ENCODE measurements around the gene SH3PXD2A. TPM values are rescaled to one million over a fixed set of nuclear protein-coding genes. Genes with fewer than 3 reads are reported as not detected.

The SH3PXD2A gene
- total and polyA plus RNA-seq, 7 donors, result 3.0 to 57.7 (median 10.6) TPM

GRCh38 chr10:103590744-103591291 lies 264.6 kb downstream of the SH3PXD2A start:
- Histone ChIP-seq H3K4me3 (no peak overlapping the region), H3K27me3 (ENCODE audit: insufficient read depth in 3 of 3, low read length in 2 of 3) (no peaks in the 10 kb centered on the region), H3K27ac (no peak overlapping the region), H3K9me3 (no peaks in the 10 kb centered on the region), H3K36me3 (ENCODE audit: insufficient read depth in 1 of 2, low read depth in 1 of 2) (peaks cover 0 to 9% of the 10 kb centered on the region in 2 donors), H3K4me1 (peaks cover 6% of the 10 kb centered on the region)
- TF ChIP-seq CTCF (IDR thresholded peaks at IDR 0.05), result no peak
- intact Hi-C loops (cut with DNase I), result loop anchor here (5.0 to 10.0 kb wide), 3 partner anchors 174 to 284 kb away; partner anchors contain the start of gene SH3PXD2A (in 1 of the 2)
- peak in 1 of 4 donors; percentile 6 for ATAC-seq
- no peak for DNase-seq
- 83 to 88% (median 83%) methylated on average over 6 of the region's 6 CpGs for WGBS, 3 donors

- 89 to 94% (median 92%) methylated on average over 20 of the region's 20 CpGs for WGBS, 3 donors
- ATAC-seq (no peak), DNase-seq (no peak)
- H3K4me3 ChIP-seq, result no peak overlapping the region
- peaks cover 6% of the 10 kb centered on the region for H3K4me1 ChIP-seq
- H3K27ac ChIP-seq, result no peak overlapping the region
- no peaks in the 10 kb centered on the region for H3K9me3 ChIP-seq
- H3K27me3 ChIP-seq (ENCODE audit: insufficient read depth in 3 of 3, low read length in 2 of 3), result no peaks in the 10 kb centered on the region
- H3K36me3 ChIP-seq (ENCODE audit: insufficient read depth in 1 of 2, low read depth in 1 of 2), result peaks cover 0 to 14% of the 10 kb centered on the region in 2 donors
- intact Hi-C loops (cut with DNase I), result loop anchor here (5.0 to 10.0 kb wide), 3 partner anchors 173 to 285 kb away; partner anchors contain the start of gene SH3PXD2A (in 1 of the 2)
- TF ChIP-seq CTCF (IDR thresholded peaks at IDR 0.05), result no peak
Measured at GRCh38 chr10:103590060-103590459, 265.3 kb downstream of the SH3PXD2A start.

GRCh38 chr10:103589074-103589630 lies 266.2 kb downstream of the SH3PXD2A start:
- no peak overlapping the region for H3K4me3 ChIP-seq
- 66 to 82% (median 78%) methylated on average over 13 to 15 of the region's 15 CpGs for WGBS, 3 donors
- H3K27me3 ChIP-seq (ENCODE audit: insufficient read depth in 3 of 3, low read length in 2 of 3), result no peaks in the 10 kb centered on the region
- DNase-seq (no peak), ATAC-seq (no peak)
- peak overlapping the region; percentile 23 for H3K27ac ChIP-seq
- intact Hi-C loops (cut with DNase I), result no loop called here
- H3K9me3 ChIP-seq, result no peaks in the 10 kb centered on the region
- peaks cover 6% of the 10 kb centered on the region for H3K4me1 ChIP-seq
- TF ChIP-seq CTCF (IDR thresholded peaks at IDR 0.05), result no peak
- peaks cover 0 to 19% of the 10 kb centered on the region in 2 donors for H3K36me3 ChIP-seq (ENCODE audit: insufficient read depth in 1 of 2, low read depth in 1 of 2)

GRCh38 chr10:103587073-103587472 lies 268.3 kb downstream of the SH3PXD2A start:
- intact Hi-C loops (cut with DNase I), result no loop called here
- no peaks in the 10 kb centered on the region for H3K9me3 ChIP-seq
- no peak for TF ChIP-seq CTCF (IDR thresholded peaks at IDR 0.05)
- peaks cover 0 to 19% of the 10 kb centered on the region in 2 donors for H3K36me3 ChIP-seq (ENCODE audit: insufficient read depth in 1 of 2, low read depth in 1 of 2)
- peak overlapping the region; percentile 1 for H3K27ac ChIP-seq
- DNase-seq (no peak), ATAC-seq (peak in 3 of 4 donors; percentile 45 to 56 (median 46))
- peaks cover 19% of the 10 kb centered on the region for H3K4me1 ChIP-seq
- H3K27me3 ChIP-seq (ENCODE audit: insufficient read depth in 3 of 3, low read length in 2 of 3), result no peaks in the 10 kb centered on the region
- no peak overlapping the region for H3K4me3 ChIP-seq
